HepG2 (cell line): ENCODE measurements around the gene KDM5A. TPM values are rescaled to one million over a fixed set of nuclear protein-coding genes. Genes with fewer than 3 reads are reported as not detected.

Experiments
- ATAC-seq: fragments of 200-7000 bp; cut with Tn5 transposase; 3 replicates; pipeline ENCODE4 v1.9.1; 2020; ENCODE audit warnings: mild to moderate bottlenecking, moderate library complexity
- BruUV-seq: library from RNA; stranded (reverse); fragments of 400-500 nt; replicated peaks from 2 replicates; lab custom pipeline; 2021; lab: Mats Ljungman, UMichigan
- CTCF ChIA-PET: fragments of 300-600 bp; formaldehyde crosslinking; extraction: SDS; loops from one replicate; lab custom pipeline; 2021; ENCODE audit warnings: low total read pairs, inconsistent platforms, low intra/inter-chr PET ratio; lab: Yijun Ruan, JAX
- POLR2A ChIA-PET: fragments of 350-600 bp; sonication (Branson Sonifier 250); formaldehyde crosslinking; loops from one replicate; lab custom pipeline; 2020; ENCODE audit warnings: antibody characterized with exemption, inconsistent platforms; lab: Yijun Ruan, JAX
- DNase-seq: peaks from one replicate; pipeline ENCODE4 v3.0.0-alpha.2; 2015; ENCODE audit warnings: low spot score
- FAIRE-seq: peaks from 3 replicates; lab custom pipeline; 2011; peaks lifted over from hg19 to GRCh38; lab: Jason Lieb, UNC
- H2AFZ ChIP-seq: one replicate; pipeline ENCODE4 v1.6.1; 2011; ENCODE audit warnings: low read length, inconsistent platforms
- H3K27ac ChIP-seq: fragments of 300-600 bp; 3 replicates; pipeline ENCODE4 v1.8.0; 2011; ENCODE audit warnings: mixed run types, mild to moderate bottlenecking, mixed read lengths, low read length, inconsistent platforms; ENCODE audit not compliant: insufficient read depth; ENCODE audit errors: extremely low read length
- H3K27me3 ChIP-seq, 2 experiments: fragments of 200-600 bp in 1 of 2; 2 replicates in 1 of 2; 3 replicates in 1 of 2; pipeline versions ENCODE4 v1.6.0 to v1.8.0; 2011; ENCODE audit warnings: low read length in 2 of 2, mild to moderate bottlenecking in 2 of 2, moderate library complexity in 2 of 2, inconsistent platforms in 1 of 2; ENCODE audit not compliant: insufficient read depth in 2 of 2, control insufficient read depth in 1 of 2
- H3K36me3 ChIP-seq, 2 experiments: fragments of 200-600 bp in 1 of 2; replicated peaks in 1 of 2; 2 replicates in 1 of 2; 3 replicates in 1 of 2; pipeline versions ENCODE4 v1.5.1 to v1.8.0; 2011; ENCODE audit warnings: low read length in 2 of 2, inconsistent platforms in 1 of 2; ENCODE audit not compliant: insufficient read depth in 2 of 2, control insufficient read depth in 1 of 2
- H3K4me1 ChIP-seq: 2 replicates; pipeline ENCODE4 v1.5.1; 2012; ENCODE audit warnings: low read length, inconsistent platforms; ENCODE audit not compliant: insufficient read depth
- H3K4me2 ChIP-seq: 2 replicates; pipeline ENCODE4 v1.6.0; 2011; ENCODE audit warnings: low read depth, low read length, inconsistent platforms
- H3K4me3 ChIP-seq, 3 experiments: fragments of 200-600 bp in 1 of 3; sonication (generic), shearing (Covaris generic) in 1 of 3; replicated peaks in 1 of 3; 2 replicates each; pipeline ENCODE4 v1.5.1; 2011 to 2016; ENCODE audit warnings: low read length in 3 of 3, inconsistent platforms in 2 of 3, low read depth in 2 of 3, mild to moderate bottlenecking in 2 of 3, control low read depth in 1 of 3, mixed read lengths in 1 of 3; ENCODE audit not compliant: insufficient read depth in 1 of 3
- H3K79me2 ChIP-seq: one replicate; pipeline ENCODE4 v1.6.1; 2011; ENCODE audit warnings: low read length, inconsistent platforms; ENCODE audit not compliant: insufficient read depth
- H3K9ac ChIP-seq: 2 replicates; pipeline ENCODE4 v1.6.0; 2011; ENCODE audit warnings: mild to moderate bottlenecking, low read depth, low read length, inconsistent platforms; ENCODE audit not compliant: insufficient read depth
- H3K9me3 ChIP-seq: 2 replicates; pipeline ENCODE4 v1.5.1; 2012; ENCODE audit warnings: mild to moderate bottlenecking, low read length
- H4K20me1 ChIP-seq: 2 replicates; pipeline ENCODE4 v1.6.0; 2011; ENCODE audit warnings: inconsistent platforms, mild to moderate bottlenecking, low read length, moderate library complexity; ENCODE audit not compliant: insufficient read depth
- CREB1 ChIP-seq, 2 experiments: fragments of 450-650 bp in 1 of 2; IDR thresholded peaks; 2 replicates each; pipeline ENCODE4 v1.6.1; 2016 to 2017; ENCODE audit warnings: control low read depth in 1 of 2, mild to moderate bottlenecking in 1 of 2, missing compliant biosample characterization in 1 of 2, missing genetic modification characterization in 1 of 2
- MBD4 ChIP-seq: IDR thresholded peaks from 2 replicates; pipeline ENCODE4 v1.6.1; 2012; ENCODE audit warnings: low read length, inconsistent platforms, borderline replicate concordance
- MIXL1 ChIP-seq: IDR thresholded peaks from 2 replicates; pipeline ENCODE4 v1.6.1; 2016
- MTF1 ChIP-seq: sonication (generic); formaldehyde crosslinking; IDR thresholded peaks from 2 replicates; pipeline ENCODE4 v1.5.0; 2020; ENCODE audit warnings: missing genetic modification reagents
- MTF2 ChIP-seq: sonication (generic); formaldehyde crosslinking; IDR thresholded peaks from 2 replicates; pipeline ENCODE4 v1.5.0; 2020; ENCODE audit warnings: missing genetic modification reagents, borderline replicate concordance
- TEAD3 ChIP-seq: optimal IDR thresholded peaks from 2 replicates; pipeline ENCODE3; 2016; ENCODE audit warnings: borderline replicate concordance
- ZFP90 ChIP-seq: sonication (generic); formaldehyde crosslinking; IDR thresholded peaks from 2 replicates; pipeline ENCODE4 v1.8.0; 2022; ENCODE audit warnings: missing genetic modification reagents, mild to moderate bottlenecking, inconsistent platforms, borderline replicate concordance
- ZNF326 ChIP-seq: sonication (generic); formaldehyde crosslinking; IDR thresholded peaks from 2 replicates; pipeline ENCODE4 v1.4.0; 2020; ENCODE audit warnings: missing genetic modification reagents, borderline replicate concordance
- ZNF792 ChIP-seq: IDR thresholded peaks from 2 replicates; pipeline ENCODE4 v1.6.1; 2016
- WGBS: methylation state at CpG from one replicate; pipeline ENCODE4 v1.1.6; 2017; ENCODE audit warnings: low lambda C conversion rate; 5-methylcytosine and 5-hydroxymethylcytosine counted together
- in situ Hi-C: cut with HindIII; loops from 2 replicates; pipeline ENCODE4 v1.10.0; 2017; ENCODE audit warnings: low pct_unique_long_range_greater_than_20kb; ENCODE audit not compliant: extremely low pct_ligation_motif_present
- intact Hi-C: fragments of 100-400 bp; cut with micrococcal nuclease; formaldehyde crosslinking; loops from one replicate; pipeline ENCODE4 v1.10.0; 2022; ENCODE audit not compliant: unreplicated experiment
- polyA plus RNA-seq, 8 experiments: library from polyadenylated mRNA; depleted of rRNA in 3 of 8; stranded (reverse) in 7 of 8; unstranded in 1 of 8; fragments of >200 nt; fragmentation: Illumina TruSeq in 4 of 8; extraction: Trizol in 4 of 8; gene quantifications; 2 replicates each; pipeline versions ENCODE4 v1.2.1 to v1.2.3, GENCODE V29; 2011 to 2016; ENCODE audit warnings: low read depth in 4 of 8, missing spikeins in 1 of 8, mixed read lengths in 1 of 8; ENCODE audit not compliant: insufficient read depth in 1 of 8
- total RNA-seq, 5 experiments: library from RNA; depleted of rRNA; stranded (reverse); fragments of >200 nt; fragmentation: Illumina TruSeq; extraction: Trizol; gene quantifications; 2 replicates each; pipeline ENCODE4 v1.2.3, GENCODE V29; 2016; ENCODE audit warnings: low read depth in 1 of 5

Gene KDM5A
- total and polyA plus RNA-seq, 2 of the 13 experiments (the other 11 are each of a cell fraction or from before 2014, with no cell fraction given), result 12.0 to 29.2 TPM

- no peak for TF ChIP-seq ZNF792
- TF ChIP-seq MIXL1, result no peak
- TF ChIP-seq MTF2, result no peak
- no peak for TF ChIP-seq ZFP90
Observed at GRCh38 chr12:269191-269590, 119.9 kb downstream of the KDM5A start (continued).

DNA sequence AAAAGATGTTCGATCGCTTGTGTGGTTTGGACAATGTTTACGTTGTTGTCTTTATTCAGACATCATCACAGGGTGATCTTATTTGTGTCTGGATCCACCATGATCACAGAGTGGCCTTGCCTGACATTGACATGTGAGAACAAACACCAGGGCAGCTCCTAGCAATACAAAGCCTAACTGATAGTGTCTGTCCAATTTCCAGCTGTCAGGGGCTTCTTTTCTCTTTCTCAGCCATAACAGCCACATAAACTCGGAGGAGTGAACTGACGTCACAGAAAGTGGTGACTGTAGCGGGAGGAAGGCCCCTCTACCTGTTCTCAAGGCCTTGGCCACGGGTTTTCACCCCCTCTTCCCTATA is 120.7 kb downstream of the KDM5A start:
- CTCF ChIA-PET, result no interaction called here
- FAIRE-seq (no peak), ATAC-seq (peak; percentile 28; the same call in 1 of the 3 replicates), DNase-seq (no peak)
- BruUV-seq, result no TSS peak
- in situ Hi-C loops (no loop called here), intact Hi-C loops (no loop called here)
- Histone ChIP-seq H3K27me3 (no peaks in the 10 kb centered on the region), H2AFZ (no peak overlapping the region), H3K9ac (no peak overlapping the region), H3K79me2 (no peaks in the 10 kb centered on the region), H3K27ac (no peak overlapping the region), H3K9me3 (no peaks in the 10 kb centered on the region), H3K4me2 (no peak overlapping the region), H3K4me1 (peaks cover 7% of the 10 kb centered on the region; the same call in 1 of the 2 replicates), H3K4me3 (no peak overlapping the region), H3K36me3 (no peaks in the 10 kb centered on the region), H4K20me1 (no peaks in the 10 kb centered on the region)
- TF ChIP-seq TEAD3 (no peak), MTF1 (CRISPR knock-in tag) (no peak), ZNF326 (CRISPR knock-in tag) (no peak), CREB1 (IDR thresholded peaks at IDR 0.05) (peak; percentile 82), CREB1 (CRISPR knock-in tag; IDR thresholded peaks at IDR 0.05) (no peak), MBD4 (no peak)
- 57% methylated on average over 7 of the region's 7 CpGs for WGBS
- POLR2A ChIA-PET, result no interaction called here
